KBM-7 (cell line): ENCODE results near the gene SHE.

Experiments
- DNase-seq: peaks from one replicate; pipeline ENCODE4 v3.0.0-alpha.2; 2015
- in situ Hi-C: fragments of 300-500 bp; cut with MboI; formaldehyde crosslinking; loops from 2 replicates; pipeline ENCODE4 v1.14.3; 2020; ENCODE audit warnings: low sequenced_read_pairs, low pct_unique_long_range_greater_than_20kb, mixed read lengths

SHE gene

DNA sequence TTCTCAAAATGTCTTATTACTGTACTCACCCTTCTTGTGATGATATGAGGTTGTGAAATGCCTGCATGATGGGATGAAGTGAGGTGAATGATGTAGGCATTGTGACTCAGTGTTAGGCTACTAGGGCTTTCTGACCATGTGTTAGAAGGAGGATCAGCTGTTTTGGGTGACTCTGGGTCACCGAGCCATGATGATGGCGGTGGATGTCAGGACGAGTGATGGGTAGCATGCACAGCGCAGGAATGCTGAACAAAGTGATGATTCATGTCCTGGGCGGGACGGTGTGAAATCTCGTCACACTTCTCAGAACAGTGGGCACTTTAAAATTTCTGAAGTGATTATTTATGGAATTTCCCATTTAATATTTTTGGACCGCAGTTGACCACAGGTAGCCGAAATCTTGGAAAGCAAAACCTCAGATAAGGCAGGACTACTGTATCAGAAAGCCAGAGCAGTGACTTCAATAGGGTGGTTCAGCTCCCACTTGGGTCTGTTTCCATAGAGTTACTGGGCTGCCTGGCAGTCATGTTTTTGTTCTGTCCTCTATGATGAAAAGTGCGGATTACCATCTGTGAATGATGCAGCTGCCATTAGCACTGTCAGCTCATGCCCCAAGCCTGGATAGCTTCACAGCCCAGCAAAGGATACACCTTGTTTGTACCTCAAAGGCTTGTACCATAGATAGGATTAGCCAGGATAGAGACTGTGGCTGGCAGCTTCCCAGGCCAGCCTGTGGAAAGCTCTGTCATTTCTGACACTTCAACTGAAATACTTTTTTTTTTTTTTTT, 70.4 kb downstream of the SHE start:
- in situ Hi-C loops, result no loop called here
- DNase-seq, result no peak

DNA sequence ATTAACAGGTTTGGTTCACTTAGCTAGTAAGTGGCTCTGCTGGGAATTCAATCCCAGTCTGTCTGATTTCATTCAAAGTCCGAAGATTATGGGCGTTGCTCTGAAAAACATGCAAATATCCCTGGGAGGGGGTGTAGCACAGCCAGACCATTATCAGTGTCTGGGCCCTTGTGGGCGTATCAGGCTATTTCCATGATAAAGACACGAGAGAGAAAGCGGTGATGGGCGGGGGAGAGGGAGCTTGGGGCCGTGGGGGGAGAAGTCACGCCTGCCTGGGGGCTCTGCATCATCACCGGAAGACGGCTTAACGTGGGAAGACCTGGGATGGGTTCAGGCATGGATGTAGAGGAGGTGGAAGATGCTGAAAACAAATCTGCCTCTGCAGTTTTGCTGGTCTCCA, 71.3 kb downstream of the SHE start:
- no peak for DNase-seq
- in situ Hi-C loops, result no loop called here

DNA sequence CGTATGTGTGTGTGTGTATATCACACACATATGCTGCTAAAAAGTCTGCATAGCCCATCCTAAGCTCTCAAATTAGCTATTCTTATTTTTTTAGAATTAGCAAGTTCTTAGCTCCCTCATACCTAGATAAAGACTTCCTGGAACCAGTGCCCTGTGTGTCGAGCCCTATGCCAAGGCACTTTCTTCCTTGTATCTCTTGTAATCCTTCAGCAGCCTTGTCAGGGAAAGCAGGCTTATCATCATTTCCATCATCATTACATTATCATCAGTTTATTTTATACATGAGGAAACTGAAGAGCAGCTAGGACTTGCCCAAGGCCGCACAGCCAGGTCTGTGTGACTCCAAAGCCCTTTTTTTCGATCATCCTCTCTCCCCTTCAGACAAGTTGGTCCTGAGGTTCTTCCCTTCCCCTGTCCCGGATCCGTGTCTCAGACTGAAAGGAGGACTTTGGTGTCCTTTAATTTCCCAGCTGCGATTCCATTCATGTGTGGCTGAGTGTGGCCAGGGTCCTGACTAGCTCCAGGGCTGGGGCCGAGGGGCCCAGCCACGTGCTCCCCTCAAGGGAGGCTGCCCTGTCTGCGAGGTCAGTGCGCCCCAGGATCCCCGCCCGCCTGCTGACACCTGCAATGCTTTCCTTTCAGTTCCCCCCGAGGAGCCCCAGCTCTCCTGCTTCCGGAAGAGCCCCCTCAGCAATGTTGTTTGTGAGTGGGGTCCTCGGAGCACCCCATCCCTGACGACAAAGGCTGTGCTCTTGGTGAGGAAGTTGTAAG, 72.2 kb downstream of the SHE start:
- in situ Hi-C loops, result no loop called here
- no peak for DNase-seq
